Activated CD8-positive, alpha-beta memory T cell treated with anti-CD3 and anti-CD28 coated beads for 1 hour (primary cell): ENCODE results near the gene GPC6.
"Not testable (repeated sequence)": the region's sequence is repeated elsewhere in the genome, so short reads cannot be mapped to it uniquely, and the experiment has no call there.

Source experiments
- DNase-seq, 2 donors: peaks; one replicate each; pipeline ENCODE4 v3.0.0-alpha.2; 2020; ENCODE audit warnings: low read depth in 1 of 2; ENCODE audit errors: extremely low read depth in 1 of 2

GPC6 gene

DNA sequence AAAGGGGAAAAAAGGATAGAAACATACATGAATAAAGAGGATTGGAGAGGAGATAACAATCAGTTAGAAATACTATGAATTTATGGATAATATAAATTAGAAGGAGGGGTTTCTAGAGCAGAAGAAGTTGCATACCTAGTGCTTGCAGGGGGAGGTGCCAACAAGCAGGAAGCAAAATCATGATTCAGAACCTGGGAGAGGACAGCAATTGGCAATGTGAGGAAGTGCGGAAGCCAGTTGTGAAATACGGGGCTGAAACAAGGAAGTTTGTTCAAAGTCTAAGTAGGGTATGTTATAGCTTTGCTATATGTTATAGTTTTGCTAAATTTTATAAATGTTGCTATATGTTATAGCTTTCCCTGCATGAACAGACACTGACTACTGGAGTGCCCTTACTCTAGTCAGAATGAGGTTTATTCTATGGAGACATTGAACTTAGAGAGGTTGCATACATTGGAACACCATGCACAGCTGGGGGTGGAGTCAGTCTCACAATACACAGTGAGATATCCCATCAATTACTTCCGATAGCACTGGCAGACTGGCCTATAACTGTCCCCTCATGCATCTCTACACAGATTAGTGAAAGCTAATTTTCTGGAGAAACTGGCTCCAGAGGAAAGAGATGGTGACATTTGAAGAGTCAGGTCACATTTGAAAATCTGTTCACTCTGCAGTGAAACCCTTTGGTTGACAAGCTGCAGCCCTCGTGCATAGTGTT, 92.1 kb downstream of the GPC6 start:
- no peak for DNase-seq

- DNase-seq: no peak
Observed at GRCh38 chr13:93320942-93321341, 94.3 kb downstream of the GPC6 start.

DNA sequence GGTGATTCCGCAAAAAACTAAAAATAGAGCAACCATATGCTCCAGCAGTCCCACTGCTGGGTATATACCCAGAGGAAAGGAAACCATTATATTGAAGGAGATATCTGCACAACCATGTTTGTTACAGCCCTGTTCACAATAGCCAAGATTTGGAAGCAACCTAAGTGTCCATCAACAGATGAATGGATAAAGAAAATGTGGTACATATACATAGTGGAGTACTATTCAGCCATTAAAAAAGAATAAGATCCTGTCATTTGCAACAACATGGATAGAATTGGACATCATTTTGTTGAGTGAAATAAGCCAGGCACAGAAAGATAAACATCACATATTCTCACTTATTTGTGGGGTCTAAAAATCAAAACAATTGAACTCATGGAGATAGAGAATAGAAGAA, 97.3 kb downstream of the GPC6 start:
- not testable (repeated sequence) for DNase-seq

DNA sequence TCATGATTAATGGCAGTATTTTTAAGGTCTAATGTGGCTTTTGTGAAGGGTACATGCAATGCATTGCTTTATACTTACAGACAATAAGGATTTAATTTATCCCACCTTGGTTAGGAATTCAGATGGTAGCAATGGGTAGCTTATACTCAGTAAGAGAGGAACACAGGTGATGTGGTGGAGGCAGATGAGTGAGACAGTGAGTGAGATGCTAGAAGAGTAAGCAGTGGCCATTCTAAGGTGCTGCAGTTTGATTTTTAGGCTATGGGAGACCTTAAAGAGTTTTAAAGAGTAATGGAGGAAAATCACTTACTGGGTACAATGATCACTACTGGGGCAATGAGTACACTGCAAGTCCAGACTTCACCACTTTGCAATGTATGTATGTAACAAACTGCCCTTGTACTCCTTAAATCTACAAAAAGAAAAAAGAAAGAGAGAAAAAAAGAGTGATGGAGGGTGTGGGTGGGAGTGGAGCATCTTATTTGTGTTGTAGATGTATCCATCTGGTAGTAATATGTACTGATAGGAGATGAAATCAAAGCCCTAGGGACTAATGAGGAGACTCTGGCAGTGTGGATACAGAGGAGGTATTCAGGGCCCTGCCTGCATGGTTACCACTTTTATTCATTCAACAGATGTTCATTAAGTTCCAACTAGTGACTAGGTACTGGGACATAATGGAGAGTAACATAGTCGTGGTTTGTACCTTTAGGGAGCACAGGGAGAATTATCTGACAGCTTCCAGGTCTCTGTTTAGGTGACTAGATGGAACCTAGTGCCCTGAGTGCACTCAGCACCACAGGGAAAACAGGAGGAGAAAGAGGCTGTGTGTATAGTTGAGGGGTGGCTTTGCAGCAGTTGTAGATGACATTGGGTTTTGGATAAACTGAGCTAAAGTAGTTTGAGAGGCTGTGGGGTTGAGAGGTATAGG, 99.0 kb downstream of the GPC6 start:
- no peak for DNase-seq

DNA sequence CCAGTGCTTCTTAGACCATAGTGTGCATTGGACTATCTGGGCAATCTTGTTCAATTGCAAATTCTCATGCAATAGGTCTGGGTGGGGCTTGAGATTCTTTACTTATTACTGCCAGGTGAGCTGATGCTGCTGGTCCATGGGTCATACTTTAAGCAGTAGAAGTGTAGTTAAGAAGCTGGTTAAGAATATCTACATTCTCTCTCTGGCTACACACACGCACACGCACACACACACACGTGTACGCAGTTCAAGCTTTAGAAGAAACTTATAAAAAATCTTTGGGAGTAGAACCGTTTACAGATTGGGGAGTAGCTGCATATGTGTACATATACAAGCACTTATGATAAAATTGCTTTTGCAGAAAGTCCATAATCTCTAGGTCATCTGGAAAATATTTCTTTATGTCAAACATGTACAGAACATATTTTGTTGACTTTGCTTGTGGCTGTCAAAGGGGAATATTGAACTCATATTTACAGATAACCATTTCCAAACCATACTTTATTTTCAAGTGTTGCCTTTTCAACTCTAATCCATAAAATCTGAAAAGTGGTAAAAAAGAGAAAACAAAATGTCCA, 99.7 kb downstream of the GPC6 start:
- DNase-seq: no peak

- no peak for DNase-seq
Observed at GRCh38 chr13:93328943-93329342, 102.3 kb downstream of the GPC6 start.

DNA sequence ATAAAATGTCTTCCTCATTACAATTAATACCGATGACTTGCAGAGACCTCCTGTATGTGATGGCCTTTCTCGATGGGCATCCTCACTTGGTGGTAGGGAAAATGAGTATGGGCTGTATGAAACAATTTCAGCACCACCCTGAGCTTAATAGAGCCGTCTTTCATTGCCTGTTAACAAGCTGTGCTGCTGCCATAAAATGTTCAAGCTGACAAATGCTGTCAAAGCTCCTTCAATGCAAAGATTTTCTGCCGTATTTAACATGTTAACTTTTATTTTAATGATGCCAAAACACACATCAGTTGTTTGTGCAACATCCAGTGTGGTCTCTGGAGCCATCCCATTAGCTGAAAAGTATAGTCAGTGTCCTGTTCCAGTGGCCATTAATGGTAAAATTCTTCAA, 110.1 kb downstream of the GPC6 start:
- no peak for DNase-seq

DNA sequence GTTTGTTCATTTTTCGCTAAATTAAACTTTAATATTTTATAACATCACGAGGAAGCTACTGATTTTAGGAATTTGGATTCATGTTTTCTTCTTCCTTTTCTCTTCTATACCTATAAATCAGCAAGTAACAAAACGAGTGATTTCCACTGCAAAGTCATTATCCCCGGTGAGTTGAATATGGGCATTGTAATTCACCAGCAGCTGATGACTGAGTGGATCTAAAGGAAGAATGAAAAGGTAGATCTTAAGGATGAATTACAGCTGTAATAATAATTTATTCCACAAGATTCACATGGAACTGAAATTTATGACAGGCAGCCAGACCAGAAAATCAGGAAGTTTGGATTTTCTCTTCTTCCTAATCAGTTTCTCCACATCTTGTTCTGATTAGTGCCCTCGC, 111.4 kb downstream of the GPC6 start:
- no peak for DNase-seq

- DNase-seq: no peak
Observed at GRCh38 chr13:93338906-93339305, 112.3 kb downstream of the GPC6 start.

GRCh38 chr13:93339550-93339949, 112.9 kb downstream of the GPC6 start:
- DNase-seq: no peak

- DNase-seq: no peak
Observed at GRCh38 chr13:93341517-93341916, 114.9 kb downstream of the GPC6 start.

GRCh38 chr13:93343097-93343496, 116.5 kb downstream of the GPC6 start:
- no peak for DNase-seq

- no peak for DNase-seq
Observed at GRCh38 chr13:93344048-93344705, 117.6 kb downstream of the GPC6 start.

GRCh38 chr13:93345024-93345423, 118.4 kb downstream of the GPC6 start:
- DNase-seq: no peak

DNA sequence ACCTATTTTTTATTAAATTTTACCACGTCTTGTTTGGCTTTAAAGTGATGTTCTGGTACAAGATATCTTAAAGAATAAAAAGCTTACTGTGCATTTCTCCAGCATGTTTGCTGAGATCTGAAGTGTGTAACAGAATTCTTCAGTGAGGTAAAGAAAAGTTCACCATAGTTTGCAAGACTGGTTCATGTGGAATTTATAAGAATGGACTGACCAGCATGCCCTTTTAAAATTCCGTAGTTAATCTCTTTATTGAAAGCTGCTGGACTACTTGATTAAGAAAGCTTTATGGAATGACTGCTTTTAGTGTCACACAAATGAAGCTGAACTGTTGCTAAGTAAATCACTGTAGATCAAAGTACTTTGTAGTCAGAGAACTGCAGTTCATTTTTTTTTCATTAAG, 119.2 kb downstream of the GPC6 start:
- no peak for DNase-seq

- DNase-seq: no peak
Observed at GRCh38 chr13:93352616-93353015, 126.0 kb downstream of the GPC6 start.

- DNase-seq: no peak
Observed at GRCh38 chr13:93355094-93355493, 128.5 kb downstream of the GPC6 start.

GRCh38 chr13:93356469-93356868, 129.9 kb downstream of the GPC6 start:
- no peak for DNase-seq

GRCh38 chr13:93360021-93360420, 133.4 kb downstream of the GPC6 start:
- no peak for DNase-seq

DNA sequence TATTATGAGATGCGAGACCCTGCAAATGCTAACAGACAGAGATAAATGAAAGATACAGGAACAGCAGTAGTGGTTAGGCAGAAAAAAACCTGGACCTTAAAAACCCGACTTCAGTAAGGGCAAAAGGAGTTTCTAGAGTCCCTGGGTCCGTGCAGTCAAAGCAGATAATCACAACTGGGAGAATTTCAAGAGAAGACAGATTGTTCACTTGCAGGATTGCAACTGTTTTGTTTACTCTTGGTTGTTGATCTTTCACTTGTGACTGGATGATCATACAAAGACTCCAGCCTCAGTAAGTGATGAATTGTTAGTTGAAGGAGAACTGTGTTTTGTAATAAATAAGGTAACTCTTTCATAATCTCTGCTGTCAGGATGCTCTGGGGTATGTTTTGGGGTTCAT, 135.1 kb downstream of the GPC6 start:
- no peak for DNase-seq

GRCh38 chr13:93364166-93364565, 137.6 kb downstream of the GPC6 start:
- no peak for DNase-seq
